Spleen (tissue), 11 donors: Measurements from ENCODE around the gene BCORL1. TPM values are rescaled to one million over a fixed set of nuclear protein-coding genes. Genes with fewer than 3 reads are reported as not detected.

Source experiments
- DNase-seq: peaks from one replicate; pipeline ENCODE4 v3.0.0-alpha.2; 2020
- H3K27ac ChIP-seq, 8 donors: fragments of 200-600 bp; sonication (generic) in 7 of 8; 1 replicate in 4 of 8; 2 replicates in 4 of 8; pipeline versions ENCODE4 v1.5.0 to v1.8.0; 2016 to 2021; ENCODE audit warnings: inconsistent platforms in 4 of 8, mild to moderate bottlenecking in 4 of 8, moderate library complexity in 1 of 8
- H3K27me3 ChIP-seq, 7 donors: fragments of 200-600 bp; sonication (generic) in 6 of 7; replicated peaks in 1 of 7; 1 replicate in 4 of 7; 2 replicates in 3 of 7; pipeline versions ENCODE4 v1.5.0 to v1.8.0; 2016 to 2021; ENCODE audit warnings: inconsistent platforms in 3 of 7, mild to moderate bottlenecking in 1 of 7
- H3K36me3 ChIP-seq, 6 donors: fragments of 200-600 bp; sonication (generic) in 5 of 6; 1 replicate in 4 of 6; 2 replicates in 2 of 6; pipeline versions ENCODE4 v1.5.0 to v1.8.0; 2016 to 2021; ENCODE audit warnings: inconsistent platforms in 2 of 6
- H3K4me1 ChIP-seq, 6 donors: fragments of 200-600 bp; sonication (generic) in 5 of 6; 1 replicate in 3 of 6; 2 replicates in 3 of 6; pipeline versions ENCODE4 v1.5.0 to v1.8.0; 2016 to 2021; ENCODE audit warnings: inconsistent platforms in 3 of 6
- H3K4me3 ChIP-seq, 8 donors: fragments of 200-600 bp; sonication (generic) in 7 of 8; 1 replicate in 4 of 8; 2 replicates in 4 of 8; pipeline versions ENCODE4 v1.5.0 to v1.8.0; 2016 to 2021; ENCODE audit warnings: inconsistent platforms in 4 of 8, mild to moderate bottlenecking in 4 of 8, moderate library complexity in 2 of 8
- H3K9me3 ChIP-seq, 8 donors: fragments of 200-600 bp; sonication (generic) in 7 of 8; 1 replicate in 4 of 8; 2 replicates in 4 of 8; pipeline versions ENCODE4 v1.5.0 to v1.8.0; 2016 to 2021; ENCODE audit warnings: inconsistent platforms in 4 of 8
- CTCF ChIP-seq, 11 experiments: fragments of 200-600 bp in 7 of 11; fragments of 450-650 bp in 4 of 11; sonication (generic) in 4 of 11; IDR thresholded peaks in 8 of 11; conservative IDR thresholded peaks in 3 of 11; 1 replicate in 7 of 11; 2 replicates in 4 of 11; pipeline versions ENCODE4 v1.4.0 to v1.8.0; 2016 to 2021; ENCODE audit warnings: antibody characterized with exemption in 11 of 11, inconsistent platforms in 4 of 11, mild to moderate bottlenecking in 1 of 11
- POLR2A ChIP-seq, 3 donors: fragments of 450-650 bp; IDR thresholded peaks; one replicate each; pipeline ENCODE4 v1.5.1; 2017; ENCODE audit warnings: antibody characterized with exemption in 3 of 3, mild to moderate bottlenecking in 1 of 3
- POLR2AphosphoS5 ChIP-seq, 3 donors: sonication (generic); formaldehyde crosslinking; IDR thresholded peaks; one replicate each; pipeline ENCODE4 v1.5.1; 2017; ENCODE audit warnings: antibody characterized with exemption in 3 of 3
- WGBS, 5 donors: extraction: QIAGEN DNeasy Blood & Tissue Kit in 3 of 5; methylation state at CpG; one replicate each; pipeline versions ENCODE4 v1.1.5 to v1.1.7; 2013 to 2018; 5-methylcytosine and 5-hydroxymethylcytosine counted together
- intact Hi-C: fragments of 100-400 bp; cut with DNase I; formaldehyde crosslinking; loops from one replicate; pipeline ENCODE4 v1.15.0; 2023; ENCODE audit warnings: low total_unique reads
- polyA plus RNA-seq, 3 donors: library from polyadenylated mRNA; stranded (reverse); fragments of 200-250 nt; gene quantifications; one replicate each; pipeline ENCODE4 v1.2.1, GENCODE V29; 2013
- total RNA-seq, 7 donors: library from RNA; depleted of rRNA in 3 of 7; stranded (reverse); fragments of >200 nt in 3 of 7; fragmentation: NEBNext Ultra II Directional in 4 of 7; extraction: Animal tissue kit (Norgen Biotek cat#: 25700) in 4 of 7; gene quantifications; one replicate each; pipeline versions ENCODE4 v1.1.0 to v1.2.1, GENCODE V29; 2016 to 2021
- donor health status: healthy with polysubstance abuse.
- donor health status: DM: no; HTN: no; CAD: no; lungs with moderate emphysema.
- donor health status: DM: no; HTN: no; CAD: no.
- donor health status: Bipolar disorder and iron deficiency.
- donor health status: healthy.
- donor health status: DM: no; HTN: no; CAD: no.
- donor health status: DM: yes; HTN: yes; CAD: no.

BCORL1 gene
- total and polyA plus RNA-seq, 10 donors = 0.85 to 18.1 (median 12.3) TPM

DNA sequence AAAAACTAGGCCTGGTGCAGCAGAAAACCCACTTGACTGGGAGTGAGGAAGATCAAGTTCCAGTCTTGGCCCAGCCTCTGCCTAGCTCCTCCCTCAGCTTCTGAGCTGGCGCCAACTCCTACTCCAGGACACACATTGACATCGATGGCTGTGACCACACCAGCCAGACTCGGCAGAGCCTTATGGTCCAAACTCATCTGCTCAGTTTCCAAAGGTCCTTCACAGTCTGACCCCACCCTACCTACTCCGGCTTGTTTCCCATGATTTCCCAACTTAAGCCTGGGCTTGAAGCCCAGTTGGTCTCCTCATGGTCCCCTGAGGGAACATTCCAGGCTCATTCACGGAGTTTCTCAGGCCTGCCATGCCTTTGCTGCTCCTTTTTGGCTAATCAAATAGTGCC lies 117.7 kb downstream of the BCORL1 start:
- Histone ChIP-seq H3K36me3 (peaks cover 0 to 6% (median 0%) of the 10 kb centered on the region in 6 donors), H3K27me3 (no peaks in the 10 kb centered on the region), H3K4me1 (peaks cover 0 to 93% (median 46%) of the 10 kb centered on the region in 6 donors), H3K4me3 (no peak overlapping the region), H3K27ac (peak overlapping the region in 1 of 8 donors; percentile 38), H3K9me3 (no peaks in the 10 kb centered on the region)
- no peak for DNase-seq
- WGBS, 5 donors = 67 to 81% (median 70%) methylated on average over 4 to 5 of the region's 5 CpGs
- TF ChIP-seq CTCF (IDR thresholded peaks at IDR 0.05 in 8 of 11, conservative IDR thresholded peaks at IDR 0.05 in 3 of 11) (no peak), POLR2A (IDR thresholded peaks at IDR 0.05) (no peak), POLR2AphosphoS5 (IDR thresholded peaks at IDR 0.05) (no peak)
- intact Hi-C loops = no loop called here

DNA sequence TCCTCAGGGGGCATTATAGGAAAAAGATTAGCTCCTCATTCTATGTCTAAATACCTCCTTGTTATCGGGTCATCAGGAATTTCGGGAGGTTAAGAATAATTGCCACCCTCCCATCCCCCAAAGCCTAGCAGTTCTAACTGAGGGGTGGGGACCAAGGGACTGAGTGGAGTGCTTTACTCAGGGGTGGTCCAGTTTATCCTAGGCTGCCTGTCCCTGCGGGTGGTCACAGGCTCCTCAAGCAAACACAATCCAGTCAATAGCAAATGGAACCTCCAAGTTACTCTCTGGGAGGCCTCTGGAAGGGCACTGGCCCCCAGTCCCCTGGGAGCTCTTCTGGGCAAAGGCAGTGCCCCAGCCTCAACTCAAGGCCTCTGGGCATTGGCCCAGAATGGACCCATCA lies 121.2 kb downstream of the BCORL1 start:
- H3K9me3 ChIP-seq = no peaks in the 10 kb centered on the region
- intact Hi-C loops = no loop called here
- 83 to 86% (median 85%) methylated on average over 3 of the region's 3 CpGs; no CpG with 5 or more reads in 1 of the 5 donors for WGBS, 5 donors
- no peak for DNase-seq
- H3K27me3 ChIP-seq = no peaks in the 10 kb centered on the region
- no peak overlapping the region for H3K4me3 ChIP-seq
- peaks cover 0 to 95% (median 51%) of the 10 kb centered on the region in 6 donors for H3K4me1 ChIP-seq
- TF ChIP-seq CTCF (IDR thresholded peaks at IDR 0.05 in 8 of 11, conservative IDR thresholded peaks at IDR 0.05 in 3 of 11) = no peak
- TF ChIP-seq POLR2AphosphoS5 (IDR thresholded peaks at IDR 0.05) = no peak
- no peak for TF ChIP-seq POLR2A (IDR thresholded peaks at IDR 0.05)
- no peak overlapping the region for H3K27ac ChIP-seq
- H3K36me3 ChIP-seq = peaks cover 0 to 6% (median 0%) of the 10 kb centered on the region in 6 donors

GRCh38 chrX:130105244-130105643 lies 122.8 kb downstream of the BCORL1 start:
- Histone ChIP-seq H3K27me3 (no peaks in the 10 kb centered on the region), H3K27ac (peak overlapping the region in 2 of 8 donors; percentile 33 to 42), H3K4me1 (peaks cover 0 to 88% (median 46%) of the 10 kb centered on the region in 6 donors), H3K36me3 (peaks cover 0 to 6% (median 0%) of the 10 kb centered on the region in 6 donors), H3K9me3 (no peaks in the 10 kb centered on the region), H3K4me3 (no peak overlapping the region)
- intact Hi-C loops = no loop called here
- DNase-seq = no peak
- no peak for TF ChIP-seq POLR2A (IDR thresholded peaks at IDR 0.05)
- no peak for TF ChIP-seq POLR2AphosphoS5 (IDR thresholded peaks at IDR 0.05)
- TF ChIP-seq CTCF (IDR thresholded peaks at IDR 0.05 in 8 of 11, conservative IDR thresholded peaks at IDR 0.05 in 3 of 11) = no peak
- WGBS, 5 donors = 52 to 80% (median 69%) methylated on average over 2 to 3 of the region's 3 CpGs

DNA sequence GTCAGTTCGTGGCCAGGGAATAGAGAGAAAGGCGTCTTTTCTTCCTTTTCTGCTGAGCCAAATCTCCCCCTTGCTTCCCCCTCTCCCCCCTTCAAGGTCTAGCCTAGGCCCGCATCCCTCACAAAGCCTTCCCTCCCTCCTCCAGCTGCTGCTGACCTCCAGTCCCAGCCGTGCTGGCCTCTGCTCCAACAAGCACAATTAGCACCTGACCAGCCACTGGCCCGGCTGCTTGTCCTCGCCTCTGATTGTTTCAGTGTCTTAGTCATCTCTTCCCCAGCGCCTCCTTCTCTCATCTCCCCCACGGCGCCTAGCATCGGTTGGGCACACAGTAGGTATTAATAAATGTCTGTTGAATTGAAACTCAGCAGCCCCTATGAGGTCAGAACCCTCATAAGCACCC lies 123.6 kb downstream of the BCORL1 start:
- no peak for TF ChIP-seq CTCF (IDR thresholded peaks at IDR 0.05 in 8 of 11, conservative IDR thresholded peaks at IDR 0.05 in 3 of 11)
- TF ChIP-seq POLR2AphosphoS5 (IDR thresholded peaks at IDR 0.05) = no peak
- no peak for TF ChIP-seq POLR2A (IDR thresholded peaks at IDR 0.05)
- intact Hi-C loops = no loop called here
- no peak for DNase-seq
- WGBS, 5 donors = 47 to 63% (median 56%) methylated on average over 9 to 10 of the region's 10 CpGs
- Histone ChIP-seq H3K4me1 (peaks cover 0 to 80% (median 44%) of the 10 kb centered on the region in 6 donors), H3K27ac (peak overlapping the region in 2 of 8 donors; percentile 30 to 33), H3K4me3 (no peak overlapping the region), H3K27me3 (no peaks in the 10 kb centered on the region), H3K36me3 (peaks cover 0 to 6% (median 0%) of the 10 kb centered on the region in 6 donors), H3K9me3 (no peaks in the 10 kb centered on the region)

Other genes with a start within 250 kb of the BCORL1 start
- gene XPNPEP2, start 243.7 kb upstream of the BCORL1 start, total RNA-seq = under 1 TPM; 0.09 to 0.74 (median 0.20) TPM
- gene XPNPEP2, start 243.7 kb upstream of the BCORL1 start, polyA plus RNA-seq = under 1 TPM; 0.13 to 0.46 (median 0.22) TPM
- 100 to 1,000 TPM; 126 to 204 (median 147) TPM for gene SASH3, start 202.7 kb upstream of the BCORL1 start, total RNA-seq
- gene SASH3, start 202.7 kb upstream of the BCORL1 start, polyA plus RNA-seq = 100 to 1,000 TPM; 111 to 142 (median 138) TPM
- gene ZDHHC9, start 138.7 kb upstream of the BCORL1 start, total RNA-seq = 1 to 10 TPM; 4.9 to 9.2 (median 5.9) TPM
- 1 to 10 TPM; 1.2 to 1.9 (median 1.9) TPM for gene ZDHHC9, start 138.7 kb upstream of the BCORL1 start, polyA plus RNA-seq
- gene UTP14A, start 76.5 kb upstream of the BCORL1 start, total RNA-seq = 10 to 100 TPM; 12.6 to 17.3 (median 14.6) TPM
- gene UTP14A, start 76.5 kb upstream of the BCORL1 start, polyA plus RNA-seq = 10 to 100 TPM; 11.2 to 14.0 (median 12.3) TPM
- gene ELF4, start 127.9 kb downstream of the BCORL1 start, total RNA-seq = 10 to 100 TPM; 28.7 to 35.3 (median 32.5) TPM
- 10 to 100 TPM in 1 of 3 donors, 1 to 10 TPM in 2; 6.4 to 10.3 (median 7.0) TPM for gene ELF4, start 127.9 kb downstream of the BCORL1 start, polyA plus RNA-seq
- 10 to 100 TPM; 13.4 to 27.1 (median 22.5) TPM for gene AIFM1, start 183.2 kb downstream of the BCORL1 start, total RNA-seq
- gene AIFM1, start 183.2 kb downstream of the BCORL1 start, polyA plus RNA-seq = 10 to 100 TPM; 20.6 to 25.4 (median 24.8) TPM
- 1 to 10 TPM; 1.7 to 4.7 (median 2.2) TPM for gene RAB33A, start 189.3 kb downstream of the BCORL1 start, total RNA-seq
- 1 to 10 TPM; 4.0 to 6.7 (median 4.4) TPM for gene RAB33A, start 189.3 kb downstream of the BCORL1 start, polyA plus RNA-seq